Measurements from ENCODE around the gene BCL3.
"Not testable (repeated sequence)": the region's sequence is repeated elsewhere in the genome, so short reads cannot be mapped to it uniquely, and the experiment has no call there.

Gene BCL3

DNA sequence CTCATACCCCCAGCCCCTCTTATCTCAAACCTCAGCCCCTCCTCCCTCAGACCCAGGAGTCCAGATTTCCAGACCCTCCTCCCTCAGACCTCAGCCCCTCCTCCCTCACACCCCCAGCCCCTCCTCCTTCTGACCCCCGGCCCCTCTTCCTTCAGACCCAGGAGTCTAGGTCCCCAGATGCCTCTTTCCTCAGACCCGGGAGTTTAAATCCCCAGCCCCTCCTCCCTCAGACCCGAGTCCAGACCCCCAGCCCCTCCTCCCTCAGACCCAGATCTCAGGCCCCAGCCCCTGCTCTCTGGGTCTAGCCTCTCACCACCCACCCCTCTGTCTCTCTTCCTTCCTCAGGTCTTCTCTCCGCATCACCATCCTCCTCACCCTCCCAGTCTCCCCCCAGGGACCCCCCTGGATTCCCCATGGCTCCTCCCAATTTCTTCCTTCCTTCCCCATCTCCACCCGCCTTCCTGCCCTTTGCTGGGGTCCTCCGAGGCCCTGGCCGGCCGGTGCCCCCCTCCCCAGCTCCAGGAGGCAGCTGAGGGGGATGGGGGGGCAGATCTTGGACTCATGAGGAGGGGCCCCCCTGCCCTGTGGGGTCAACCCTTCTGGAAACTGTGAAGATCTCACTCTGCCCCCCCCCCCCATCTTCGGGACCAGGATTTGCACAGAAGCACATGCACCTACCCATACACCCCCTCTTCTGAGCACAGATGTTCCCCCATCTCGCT, 10.7 kb downstream of the BCL3 start:
- DNase-seq = no peak

DNA sequence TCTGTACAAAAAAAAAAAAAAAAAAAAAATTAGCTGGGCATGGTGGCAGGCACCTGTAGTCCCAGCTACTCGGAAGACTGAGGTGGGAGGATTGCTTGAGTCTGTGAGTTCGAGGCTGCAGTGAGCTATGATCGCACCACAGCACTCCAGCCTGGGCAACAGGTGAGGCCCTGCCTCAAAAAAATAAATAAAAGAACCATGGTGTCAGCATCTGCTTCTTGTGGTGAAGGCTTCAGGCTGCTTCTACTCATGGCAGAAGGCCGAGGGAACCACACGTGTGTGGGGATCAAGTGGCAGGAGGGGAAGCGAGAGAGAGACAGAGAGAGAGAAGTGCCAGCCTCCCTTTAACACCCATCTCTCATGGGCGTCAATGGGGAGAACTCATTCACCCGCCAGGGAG, 13.5 kb downstream of the BCL3 start:
- no peak for DNase-seq

DNA sequence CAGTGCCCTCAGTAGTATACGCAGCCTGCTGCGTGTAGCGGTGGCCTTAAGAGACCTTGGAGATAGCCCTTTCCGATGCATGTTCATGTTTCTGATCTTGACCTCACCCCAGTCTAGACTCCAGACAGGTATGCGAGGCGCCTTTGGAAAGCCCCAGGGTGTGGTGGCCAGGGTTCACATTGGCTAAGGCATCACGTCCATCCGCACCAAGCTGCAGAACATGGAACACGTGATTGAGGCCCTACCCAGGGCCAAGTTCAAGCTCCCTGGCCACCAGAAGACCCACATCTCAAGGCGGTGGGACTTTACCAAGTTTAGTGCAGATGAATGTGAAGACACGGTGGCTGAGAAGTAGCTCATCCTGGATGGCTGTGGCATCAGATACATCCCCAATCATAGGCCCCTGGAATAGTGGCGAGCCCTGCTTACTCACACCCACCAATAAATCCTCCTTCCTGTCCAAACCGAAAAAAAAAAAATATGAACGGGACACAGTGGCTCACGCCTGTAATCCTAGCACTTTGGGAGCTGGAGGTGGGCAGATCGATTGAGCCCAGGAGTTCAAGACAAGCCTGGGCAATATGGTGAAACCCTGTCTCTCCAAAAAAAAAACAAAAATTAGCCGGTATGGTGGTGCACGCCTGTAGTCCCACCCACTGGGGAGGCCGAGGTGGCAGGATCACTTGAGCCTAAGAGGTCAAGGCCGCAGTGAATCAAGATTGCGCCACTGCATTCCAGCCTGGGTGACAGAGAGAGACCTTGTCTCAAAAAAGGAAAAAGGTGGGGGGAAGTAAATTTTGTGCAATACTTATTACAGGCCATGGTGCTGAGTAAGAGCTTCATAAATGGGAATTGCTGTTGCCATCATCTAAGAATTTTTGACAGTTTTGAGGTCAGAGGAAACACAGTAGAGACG, 16.8 kb downstream of the BCL3 start:
- DNase-seq = no peak

DNA sequence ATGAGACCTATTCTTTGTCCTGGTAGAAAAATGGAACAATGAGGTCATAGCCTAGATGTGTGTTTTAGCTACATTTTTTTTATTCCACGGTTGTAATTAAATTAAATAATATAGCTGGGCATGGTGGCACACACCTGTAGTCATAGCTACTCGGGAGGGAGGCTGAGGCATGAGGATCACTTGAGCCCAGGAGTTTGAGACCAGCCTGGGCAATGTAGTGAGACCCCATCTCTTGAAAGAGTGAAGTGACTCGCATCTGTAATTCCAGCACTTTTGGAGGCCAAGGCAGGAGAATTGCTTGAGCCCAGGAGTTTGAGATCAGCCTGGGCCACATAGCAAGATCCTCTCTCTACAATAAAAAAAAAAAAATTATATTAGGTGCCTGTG, 17.4 kb downstream of the BCL3 start:
- no peak for DNase-seq

DNA sequence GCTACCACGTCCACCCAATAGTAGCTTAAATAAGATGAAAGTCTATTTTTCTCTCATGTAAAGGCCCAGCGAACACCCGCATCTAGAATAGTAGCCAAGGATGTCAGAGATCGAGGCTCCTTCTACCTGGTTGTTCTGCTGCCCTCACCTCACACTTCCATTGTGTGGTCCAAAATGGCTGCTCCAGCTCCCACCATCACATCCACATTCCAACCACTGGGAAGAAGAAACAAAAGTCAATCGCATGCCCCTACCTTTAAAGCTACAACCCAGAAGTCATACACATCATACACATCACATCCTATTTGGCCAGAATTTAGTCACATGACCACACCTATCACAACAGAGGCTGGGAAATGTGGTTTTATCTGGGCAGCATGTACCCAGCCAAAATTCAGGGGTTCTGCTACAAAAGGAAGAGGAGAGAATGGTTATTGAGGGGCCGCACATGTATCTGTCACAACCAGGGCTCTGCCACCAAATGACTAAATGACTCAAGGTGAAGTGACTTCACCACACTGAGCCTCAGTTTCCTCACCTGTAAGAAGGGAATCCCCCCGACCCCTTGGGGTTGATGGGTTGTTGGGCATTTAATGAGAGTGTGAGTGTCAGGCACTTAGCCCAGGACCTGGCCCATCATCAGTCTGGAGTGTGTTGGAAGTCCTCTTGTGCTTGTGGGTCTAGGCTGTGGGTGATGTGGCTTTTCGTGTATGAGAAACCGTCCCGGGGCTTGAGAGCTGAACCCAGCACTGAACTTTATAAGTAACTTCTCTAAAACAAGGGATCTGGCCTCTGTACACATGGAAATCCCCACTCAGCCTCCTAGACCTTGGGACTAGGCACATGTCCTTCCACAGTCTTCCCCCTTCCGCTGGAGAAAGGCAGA, 19.0 kb downstream of the BCL3 start:
- no peak for DNase-seq

DNA sequence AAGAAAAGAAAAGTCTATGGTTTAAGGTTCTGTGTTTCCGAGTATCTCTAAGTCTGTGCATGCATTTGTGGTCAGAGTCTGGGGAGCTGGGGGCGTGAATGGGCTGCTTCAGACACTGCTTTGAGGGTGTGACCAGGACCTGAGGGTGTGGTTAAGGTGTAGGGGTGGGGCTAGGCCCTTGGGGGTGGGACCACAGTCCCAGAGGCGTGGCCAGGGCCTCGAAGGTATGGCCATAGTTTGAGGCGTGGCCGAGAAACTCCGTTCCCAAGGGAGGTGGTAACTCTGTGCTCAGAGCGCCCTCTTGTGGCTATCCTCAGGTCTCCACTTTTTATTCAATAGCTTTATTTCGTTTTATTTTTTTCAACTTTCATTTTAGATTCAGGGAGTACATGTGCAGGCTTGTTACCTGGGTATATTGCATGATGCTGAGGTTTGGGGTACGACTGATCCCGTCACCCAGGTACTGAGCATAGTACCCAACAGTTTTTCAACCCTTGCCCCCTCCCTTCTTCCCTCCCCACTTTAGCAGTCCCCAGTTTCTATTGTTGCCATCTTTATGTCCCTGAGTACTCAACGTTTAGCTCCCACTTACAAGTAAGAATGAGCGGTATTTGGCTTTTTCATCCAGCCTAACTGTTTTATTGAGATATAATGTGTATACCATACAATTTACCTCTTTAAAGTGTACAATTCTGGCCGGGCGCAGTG, 22.2 kb downstream of the BCL3 start:
- DNase-seq = peak; percentile 74

DNA sequence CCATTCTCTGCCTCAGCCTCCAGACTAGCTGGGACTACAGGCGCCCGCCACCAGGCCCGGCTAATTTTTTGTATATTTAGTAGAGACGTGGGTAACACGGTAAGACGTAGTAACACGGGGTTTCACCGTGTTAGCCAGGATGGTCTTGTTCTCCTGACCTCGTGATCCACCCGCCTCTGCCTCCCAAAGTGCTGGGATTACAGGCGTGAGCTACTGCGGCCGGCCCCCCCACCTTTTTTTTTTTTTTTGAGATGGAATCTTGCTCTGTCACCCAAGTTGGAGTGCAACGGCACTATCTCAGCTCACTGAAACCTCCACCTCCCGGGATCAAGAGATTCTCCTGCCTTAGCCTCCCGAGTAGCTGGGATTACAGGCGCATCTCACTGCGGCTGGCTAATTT, 23.6 kb downstream of the BCL3 start:
- DNase-seq = not testable (repeated sequence)

DNA sequence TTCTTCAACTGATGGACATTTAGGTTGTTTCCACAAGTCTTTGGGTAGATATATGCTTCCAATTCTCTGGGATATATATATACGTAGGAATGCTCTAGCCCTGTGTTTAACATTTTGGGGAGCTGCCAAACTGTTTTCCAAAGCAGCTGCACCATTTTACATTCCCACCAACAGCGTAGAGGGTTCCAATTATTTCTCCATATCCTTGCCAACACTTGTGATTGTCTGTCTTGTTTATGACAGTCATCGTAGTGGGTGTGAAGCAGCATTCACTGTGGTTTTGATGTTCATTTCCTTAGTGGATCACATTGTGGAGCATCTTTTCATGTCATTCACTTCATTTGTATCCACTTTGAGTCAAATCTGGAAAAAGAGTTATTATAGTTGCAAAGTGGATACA, 24.5 kb downstream of the BCL3 start:
- no peak for DNase-seq

DNA sequence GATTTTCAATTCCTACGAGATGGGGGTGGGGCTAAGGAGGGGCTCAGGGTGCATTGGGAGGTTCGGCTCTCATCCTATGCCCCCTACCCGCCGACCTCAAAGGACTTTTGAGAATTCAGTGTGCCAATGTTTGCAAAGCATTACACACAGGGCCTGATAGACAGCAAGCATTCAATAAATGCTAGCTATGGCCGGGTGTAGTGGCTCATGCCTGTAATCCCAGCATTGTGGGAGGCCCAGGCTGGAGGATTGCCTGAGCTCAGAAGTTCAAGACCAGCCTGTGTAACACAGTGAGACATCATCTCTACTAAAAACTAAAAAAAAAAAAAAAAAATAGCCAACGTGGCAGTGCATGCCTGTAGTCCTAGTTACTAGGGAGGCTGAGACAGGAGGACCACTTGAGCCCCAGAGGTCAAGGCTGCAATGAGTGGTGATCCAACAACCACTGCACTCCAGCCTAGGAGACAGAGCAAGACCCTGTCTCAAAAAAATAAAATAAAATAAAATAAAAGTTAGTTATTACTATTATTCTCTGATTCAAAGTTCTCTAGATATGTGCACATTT, 27.2 kb downstream of the BCL3 start:
- DNase-seq = no peak

DNA sequence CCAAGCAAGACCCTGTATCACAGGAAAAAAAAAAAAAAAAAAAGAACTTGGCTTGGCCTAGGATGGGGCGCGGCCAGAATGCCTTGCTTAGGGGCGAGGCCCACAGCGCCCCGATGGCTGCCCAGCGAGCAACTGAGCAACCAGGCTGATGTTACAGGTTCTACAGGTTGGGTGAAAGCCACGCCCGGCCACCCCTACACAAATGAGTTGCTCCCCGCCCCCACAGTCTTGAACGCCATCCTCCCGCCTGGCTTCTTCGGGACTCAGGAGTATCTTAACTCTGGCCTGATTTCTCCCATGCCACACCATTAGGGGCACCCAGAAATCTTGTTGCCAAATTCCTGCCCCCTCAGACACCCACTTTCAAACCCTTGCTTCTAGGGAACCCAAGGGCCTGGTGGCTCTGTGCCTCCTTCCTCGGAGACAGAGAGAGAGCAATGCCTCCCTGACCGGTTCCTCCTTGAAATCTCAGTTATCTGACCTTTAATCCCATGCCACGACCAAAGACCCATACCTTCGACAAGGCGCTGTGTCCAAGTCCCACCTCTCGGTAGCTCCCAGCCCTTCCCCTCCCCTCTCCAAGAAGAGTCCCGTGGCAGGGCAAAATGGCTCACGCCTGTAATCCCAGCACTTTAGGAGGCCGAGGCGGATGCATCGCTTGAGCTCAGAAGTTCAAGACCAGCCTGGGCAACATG, 28.0 kb downstream of the BCL3 start:
- DNase-seq = no peak

DNA sequence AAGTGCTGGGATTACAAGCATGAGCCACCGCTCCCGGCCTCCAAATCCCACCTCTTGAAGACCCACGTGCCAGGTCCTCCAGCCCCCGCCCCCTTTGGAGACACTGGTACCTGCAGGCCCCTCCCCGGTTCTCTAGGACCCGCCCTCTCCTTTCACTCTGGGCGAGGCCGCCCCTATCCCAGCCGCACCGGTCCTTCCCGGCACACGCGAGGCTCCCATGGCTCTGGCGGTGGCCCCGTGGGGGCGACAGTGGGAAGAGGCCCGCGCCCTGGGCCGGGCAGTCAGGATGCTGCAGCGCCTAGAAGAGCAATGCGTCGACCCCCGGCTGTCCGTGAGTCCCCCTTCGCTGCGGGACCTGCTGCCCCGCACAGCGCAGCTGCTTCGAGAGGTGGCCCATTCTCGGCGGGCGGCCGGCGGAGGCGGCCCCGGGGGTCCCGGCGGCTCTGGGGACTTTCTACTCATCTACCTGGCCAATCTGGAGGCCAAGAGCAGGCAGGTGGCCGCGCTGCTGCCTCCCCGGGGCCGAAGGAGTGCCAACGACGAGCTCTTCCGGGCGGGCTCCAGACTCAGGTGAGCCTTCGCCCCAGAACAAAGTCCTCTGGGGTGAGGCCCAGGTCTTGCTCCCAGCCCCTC, 29.3 kb downstream of the BCL3 start, which contains the start of gene CBLC:
Gene CBLC (plus strand): TSS at position 176 of the 633 bp plus-strand sequence. CDS start 42 bp downstream, at position 218.
- peak; percentile 76 for DNase-seq

DNA sequence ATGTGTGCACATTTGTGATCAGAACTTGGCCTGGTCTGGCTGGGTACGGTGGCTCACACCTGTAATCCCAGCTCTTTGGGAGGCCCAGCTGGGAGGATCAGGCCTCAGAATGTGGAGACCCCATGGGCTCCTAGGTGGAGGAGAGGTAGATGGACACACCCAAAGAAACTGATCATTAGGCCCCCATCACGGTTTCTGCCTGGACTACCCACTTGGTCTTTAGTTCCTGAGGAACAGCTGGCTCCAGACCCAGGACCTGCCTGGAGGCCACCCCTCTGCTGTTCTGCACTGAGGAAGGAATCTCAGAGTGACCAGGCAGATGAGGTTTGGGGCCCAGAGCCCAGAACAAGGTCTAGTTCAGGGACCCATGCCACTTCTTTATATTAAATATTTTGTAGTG, 30.6 kb downstream of the BCL3 start:
- no peak for DNase-seq

DNA sequence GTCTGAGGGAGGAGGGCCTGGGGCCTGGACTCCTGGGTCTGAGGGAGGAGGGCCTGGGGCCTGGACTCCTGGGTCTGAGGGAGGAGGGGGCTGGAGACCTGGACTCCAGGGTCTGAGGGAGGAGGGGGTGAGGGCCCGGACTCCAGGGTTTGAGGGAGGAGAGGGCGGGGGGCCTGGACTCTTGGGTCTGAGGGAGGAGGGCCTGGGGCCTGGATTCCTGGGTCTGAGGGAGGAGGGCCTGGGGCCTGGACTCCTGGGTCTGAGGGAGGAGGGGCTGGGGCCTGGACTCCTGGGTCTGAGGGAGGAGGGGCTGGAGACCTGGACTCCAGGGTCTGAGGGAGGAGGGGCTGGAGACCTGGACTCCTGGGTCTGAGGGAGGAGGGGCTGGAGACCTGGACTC, 33.2 kb downstream of the BCL3 start:
- DNase-seq = not testable (repeated sequence)

DNA sequence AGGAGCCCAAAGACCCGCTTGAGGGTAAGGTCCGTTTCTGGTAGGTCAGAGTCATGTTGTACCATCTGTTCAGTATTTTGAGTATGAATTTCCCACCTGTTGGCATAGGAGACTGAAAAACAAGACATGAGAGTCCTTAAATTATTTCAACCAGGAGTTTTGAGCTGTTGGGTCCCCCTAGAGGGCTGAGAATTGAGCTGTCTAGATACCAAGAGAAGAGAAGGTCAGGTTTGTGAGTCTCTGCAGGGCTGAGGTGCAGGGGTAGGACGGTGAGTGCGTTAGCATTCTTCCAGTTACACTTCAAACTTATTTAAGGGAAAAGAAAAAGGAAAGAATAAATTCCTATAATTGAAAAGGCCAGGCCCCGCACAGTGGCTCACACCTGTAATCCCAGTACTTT, 34.2 kb downstream of the BCL3 start:
- DNase-seq = no peak

DNA sequence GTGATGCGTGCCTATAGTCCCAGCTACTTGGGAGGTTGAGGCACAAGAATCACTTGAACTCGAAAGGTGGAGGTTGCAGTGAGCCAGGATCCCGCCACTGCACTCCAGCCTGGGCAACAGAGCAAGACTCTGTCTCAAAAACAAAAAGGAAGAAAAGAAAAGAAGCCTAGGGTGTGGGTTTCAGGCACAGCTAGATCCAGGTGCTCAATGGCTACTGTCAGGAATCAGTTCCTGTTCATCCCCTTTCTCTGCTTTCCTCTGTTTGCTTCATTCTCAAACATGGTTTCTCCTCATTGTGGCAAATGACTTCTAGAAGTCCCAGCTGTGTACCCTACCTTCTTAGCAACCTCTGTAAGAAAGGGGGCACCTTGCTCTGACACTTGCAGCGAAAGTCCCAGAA, 35.0 kb downstream of the BCL3 start:
- DNase-seq = no peak

DNA sequence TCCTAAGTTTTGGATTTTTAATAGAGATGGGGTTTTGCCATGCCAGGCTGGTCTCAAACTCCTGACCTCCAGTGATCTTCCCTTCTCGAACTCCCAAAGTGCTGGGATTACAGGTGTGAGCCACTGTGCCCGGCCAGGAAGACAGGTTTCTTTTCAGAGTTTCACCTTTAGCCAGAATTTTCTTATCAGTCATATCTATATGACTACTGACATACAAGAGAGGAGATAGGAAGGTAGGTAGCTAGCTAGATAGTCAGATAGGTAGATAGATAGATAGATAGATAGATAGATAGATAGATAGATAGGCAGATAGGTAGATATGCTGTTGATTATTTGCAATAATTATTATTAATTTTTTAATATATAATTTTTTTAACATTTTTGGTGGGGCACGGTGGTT, 36.8 kb downstream of the BCL3 start:
- no peak for DNase-seq

DNA sequence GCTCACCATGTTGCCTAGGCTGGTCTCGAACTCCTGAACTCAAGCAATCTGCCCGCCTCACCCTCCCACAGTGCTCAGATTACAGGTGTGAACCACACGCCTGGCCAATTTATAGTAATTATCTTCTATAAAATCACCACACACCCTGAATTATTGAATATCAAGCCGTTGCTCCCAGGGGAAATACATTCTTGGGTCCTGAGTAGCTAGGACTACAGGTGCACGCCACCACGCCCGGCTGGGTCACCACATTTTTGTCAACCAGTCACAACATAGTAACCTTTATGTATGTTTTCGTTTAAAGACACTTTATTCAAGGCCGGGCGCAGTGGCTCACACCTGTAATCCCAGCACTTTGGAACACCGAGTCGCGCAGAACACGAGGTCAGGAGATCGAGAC, 37.5 kb downstream of the BCL3 start:
- DNase-seq = no peak

DNA sequence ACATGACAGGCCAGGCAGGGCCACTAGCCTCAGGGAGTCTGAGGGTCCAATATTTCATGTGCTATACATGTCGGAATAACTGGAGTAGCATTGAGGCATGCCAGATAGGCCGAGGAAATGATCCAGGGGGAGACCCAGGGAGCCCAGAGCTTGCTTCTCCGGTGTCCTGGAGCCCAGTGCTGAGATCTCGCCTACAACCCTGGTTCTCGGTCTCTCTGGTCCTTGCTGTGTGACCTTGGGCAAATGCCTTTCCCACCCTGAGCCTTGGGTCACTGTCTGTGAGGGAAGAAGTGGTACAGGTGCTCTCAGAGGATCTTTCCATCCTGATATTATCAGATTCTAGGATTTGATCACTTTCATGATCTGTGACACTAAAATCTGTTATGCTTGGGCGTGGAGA, 40.5 kb downstream of the BCL3 start:
- DNase-seq = no peak

DNA sequence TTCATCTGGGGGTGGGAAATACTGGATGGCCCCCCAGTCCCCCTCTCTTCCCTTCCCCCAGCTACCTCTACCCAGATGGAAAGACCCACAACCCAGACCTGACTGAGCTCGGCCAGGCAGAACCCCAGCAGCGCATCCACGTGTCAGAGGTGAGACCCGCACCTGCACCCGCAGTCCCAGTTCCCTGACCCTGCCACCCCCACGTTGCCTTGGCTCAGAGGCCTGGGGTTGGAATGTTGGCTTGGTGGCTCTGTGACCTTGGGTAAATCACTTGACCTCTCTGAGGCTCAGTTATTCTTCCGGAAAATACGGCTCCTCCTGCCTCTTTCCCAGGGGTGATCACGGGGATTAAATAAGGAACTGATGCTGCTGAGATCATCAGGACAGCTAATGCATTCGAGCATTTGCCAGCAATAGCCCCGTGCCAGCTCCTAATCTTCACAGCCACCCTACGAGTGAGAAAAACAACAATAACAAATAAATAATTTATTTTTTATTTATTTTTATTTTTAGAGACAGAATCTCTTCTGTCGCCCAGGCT, 41.5 kb downstream of the BCL3 start:
- no peak for DNase-seq

DNA sequence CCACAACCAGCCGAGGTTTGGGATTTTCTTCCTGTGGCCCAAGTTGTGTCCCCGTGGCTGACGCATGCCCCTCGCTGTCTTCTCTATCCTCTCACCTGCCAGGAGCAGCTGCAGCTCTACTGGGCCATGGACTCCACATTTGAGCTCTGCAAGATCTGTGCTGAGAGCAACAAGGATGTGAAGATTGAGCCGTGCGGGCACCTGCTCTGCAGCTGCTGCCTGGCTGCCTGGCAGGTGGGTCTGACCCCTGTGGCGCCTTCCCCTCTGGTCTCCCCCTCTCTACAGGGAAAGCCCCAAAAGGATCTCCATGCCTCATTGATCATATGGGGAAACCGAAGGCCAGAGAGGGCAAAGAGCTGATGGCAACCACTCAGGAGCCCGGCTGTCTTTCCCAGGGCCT, 43.8 kb downstream of the BCL3 start:
- DNase-seq = no peak

DNA sequence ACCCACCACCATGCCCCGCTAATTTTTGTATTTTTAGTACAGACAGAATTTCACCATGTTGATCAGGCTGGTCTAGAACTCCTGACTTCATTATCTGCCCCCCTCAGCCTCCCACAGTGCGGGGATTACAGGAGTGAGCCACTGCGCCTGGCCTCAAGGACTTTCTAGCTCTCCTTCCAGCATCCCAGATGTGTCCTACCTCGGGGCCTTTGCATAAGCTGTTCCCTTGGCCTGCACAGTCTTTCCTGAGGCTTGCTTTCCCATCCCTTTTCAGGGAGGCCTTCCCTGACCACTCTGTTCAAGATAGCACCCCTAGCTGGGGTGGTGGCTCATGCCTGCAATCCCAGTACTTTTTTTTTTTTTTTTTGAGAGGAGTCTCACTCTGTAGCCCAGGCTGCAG, 46.1 kb downstream of the BCL3 start:
- DNase-seq = no peak

All from DMS153 (cell line).